Ishikawa (cell line): ENCODE measurements around the gene TAP1.

ENCODE experiments used
- CEBPB ChIP-seq: IDR thresholded peaks from 2 replicates; pipeline ENCODE4 v1.6.1; 2012
- CREB1 ChIP-seq: IDR thresholded peaks from 2 replicates; pipeline ENCODE4 v1.6.1; 2012; ENCODE audit warnings: low read depth
- EGR1 ChIP-seq: IDR thresholded peaks from 2 replicates; pipeline ENCODE4 v1.6.1; 2012
- EP300 ChIP-seq: IDR thresholded peaks from 2 replicates; pipeline ENCODE4 v1.6.1; 2012; ENCODE audit warnings: borderline replicate concordance
- MAX ChIP-seq: IDR thresholded peaks from 2 replicates; pipeline ENCODE4 v1.6.1; 2012
- NFIC ChIP-seq: IDR thresholded peaks from 2 replicates; pipeline ENCODE4 v1.6.1; 2012
- RAD21 ChIP-seq: IDR thresholded peaks from 2 replicates; pipeline ENCODE4 v1.6.1; 2012; ENCODE audit warnings: low read depth
- REST ChIP-seq: IDR thresholded peaks from 2 replicates; pipeline ENCODE4 v1.6.1; 2012; ENCODE audit warnings: low read depth, mild to moderate bottlenecking
- TAF1 ChIP-seq: IDR thresholded peaks from 2 replicates; pipeline ENCODE4 v1.6.1; 2012; ENCODE audit warnings: low read depth, mild to moderate bottlenecking
- TCF12 ChIP-seq: IDR thresholded peaks from 2 replicates; pipeline ENCODE4 v1.6.1; 2012; ENCODE audit warnings: low read depth
- TEAD4 ChIP-seq: IDR thresholded peaks from 2 replicates; pipeline ENCODE4 v1.6.1; 2012
- USF1 ChIP-seq: IDR thresholded peaks from 2 replicates; pipeline ENCODE4 v1.6.1; 2012
- YY1 ChIP-seq: IDR thresholded peaks from 2 replicates; pipeline ENCODE4 v1.6.1; 2012; ENCODE audit warnings: low read depth
- ZBTB7A ChIP-seq: IDR thresholded peaks from 2 replicates; pipeline ENCODE4 v1.6.1; 2012; ENCODE audit warnings: low read depth

Gene TAP1

GRCh38 chr6:32868257-32868788, 14.8 kb upstream of the TAP1 start:
- TF ChIP-seq RAD21, result peak; percentile 90
- TF ChIP-seq REST, result no peak
- TF ChIP-seq TCF12, result no peak
- TF ChIP-seq ZBTB7A, result no peak

- TF ChIP-seq TAF1 (no peak), USF1 (no peak), EP300 (no peak)
Observed at GRCh38 chr6:32867554-32868256, 14.2 kb upstream of the TAP1 start.

GRCh38 chr6:32867022-32867477, 13.5 kb upstream of the TAP1 start:
- no peak for TF ChIP-seq TCF12
- TF ChIP-seq NFIC, result no peak
- TF ChIP-seq TEAD4, result no peak
- TF ChIP-seq EGR1, result no peak
- no peak for TF ChIP-seq RAD21
- TF ChIP-seq TAF1, result no peak
- no peak for TF ChIP-seq USF1
- no peak for TF ChIP-seq EP300

- no peak for TF ChIP-seq YY1
- no peak for TF ChIP-seq TAF1
- TF ChIP-seq TCF12, result no peak
- no peak for TF ChIP-seq EP300
- no peak for TF ChIP-seq CEBPB
- no peak for TF ChIP-seq CREB1
- TF ChIP-seq MAX, result no peak
- no peak for TF ChIP-seq ZBTB7A
- TF ChIP-seq USF1, result no peak
- no peak for TF ChIP-seq TEAD4
- TF ChIP-seq REST, result no peak
- TF ChIP-seq EGR1, result no peak
- no peak for TF ChIP-seq RAD21
Observed at GRCh38 chr6:32865724-32866443, 12.4 kb upstream of the TAP1 start.

GRCh38 chr6:32862725-32863124, 9.2 kb upstream of the TAP1 start:
- no peak for TF ChIP-seq ZBTB7A
- TF ChIP-seq CEBPB, result no peak
- TF ChIP-seq USF1, result no peak
- TF ChIP-seq CREB1, result no peak
- no peak for TF ChIP-seq EGR1

- TF ChIP-seq REST, result no peak
- no peak for TF ChIP-seq ZBTB7A
- TF ChIP-seq TCF12, result no peak
- TF ChIP-seq USF1, result no peak
- TF ChIP-seq NFIC, result no peak
- no peak for TF ChIP-seq TAF1
- TF ChIP-seq CREB1, result no peak
- TF ChIP-seq EP300, result no peak
- no peak for TF ChIP-seq RAD21
- TF ChIP-seq YY1, result no peak
- TF ChIP-seq EGR1, result no peak
Observed at GRCh38 chr6:32860674-32861073, 7.2 kb upstream of the TAP1 start.
